Measurements from ENCODE around the gene FHL1. TPM values are rescaled to one million over a fixed set of nuclear protein-coding genes. Genes with fewer than 3 reads are reported as not detected.
"Not testable (repeated sequence)": the region's sequence is repeated elsewhere in the genome, so short reads cannot be mapped to it uniquely, and the experiment has no call there.

Gene FHL1
- total RNA-seq (2014; rRNA removed; shearing (Covaris generic)), result 5.3 and 7.2 TPM in 2 replicates

- no peak for DNase-seq (ENCODE audit: low spot score)
Measured at GRCh38 chrX:136147315-136147901, at the start of gene FHL1. FHL1 (plus strand) TSS chrX:136147533.

- DNase-seq (ENCODE audit: low spot score), result no peak
Measured at GRCh38 chrX:136097871-136098805, 49.2 kb upstream of the FHL1 start.

DNA sequence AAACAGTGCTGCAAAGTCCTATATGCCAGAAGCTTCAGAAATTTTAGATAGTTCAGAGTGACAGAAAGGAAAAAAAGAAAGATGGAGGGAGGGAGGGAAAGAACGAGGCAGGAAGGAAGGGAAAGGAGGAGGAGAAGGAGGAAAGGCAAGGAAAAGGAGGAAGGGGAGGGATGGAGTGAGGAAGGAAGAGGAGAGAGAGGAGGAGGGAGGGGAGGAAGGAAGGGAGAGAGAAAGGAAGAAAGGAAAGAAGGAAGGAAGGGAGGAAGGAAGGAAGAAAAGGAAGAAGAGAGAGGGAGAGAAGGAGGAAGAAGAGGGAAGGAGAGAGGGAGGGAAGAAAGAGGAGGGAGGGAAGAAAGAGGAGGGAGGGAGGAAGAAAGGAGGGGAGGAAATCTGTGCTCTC lies 42.4 kb upstream of the FHL1 start:
- no peak for DNase-seq (ENCODE audit: low spot score)

- DNase-seq (ENCODE audit: low spot score), result no peak
Measured at GRCh38 chrX:136106920-136107528, 40.3 kb upstream of the FHL1 start.

GRCh38 chrX:136108905-136109304 lies 38.4 kb upstream of the FHL1 start:
- not testable (repeated sequence) for DNase-seq (ENCODE audit: low spot score)

DNA sequence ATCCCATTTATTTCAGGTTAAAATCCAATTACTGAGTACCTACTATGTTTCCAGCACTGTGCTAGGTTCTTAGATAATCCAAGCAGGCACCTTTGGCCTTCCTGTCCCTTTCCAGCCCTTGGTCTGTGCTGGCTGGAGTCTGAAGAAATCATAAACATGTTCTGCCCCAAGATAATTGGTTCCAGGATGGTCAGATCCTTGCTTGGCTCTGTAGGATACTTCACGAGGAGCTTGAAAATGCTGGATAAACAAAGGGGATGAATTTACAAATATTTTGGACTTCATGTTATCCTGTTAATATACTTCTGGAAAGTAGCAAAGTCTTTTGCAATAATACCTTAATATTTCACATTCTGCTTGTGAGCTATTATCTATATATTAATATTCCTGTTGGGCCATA lies 35.0 kb upstream of the FHL1 start:
- no peak for DNase-seq (ENCODE audit: low spot score)

DNA sequence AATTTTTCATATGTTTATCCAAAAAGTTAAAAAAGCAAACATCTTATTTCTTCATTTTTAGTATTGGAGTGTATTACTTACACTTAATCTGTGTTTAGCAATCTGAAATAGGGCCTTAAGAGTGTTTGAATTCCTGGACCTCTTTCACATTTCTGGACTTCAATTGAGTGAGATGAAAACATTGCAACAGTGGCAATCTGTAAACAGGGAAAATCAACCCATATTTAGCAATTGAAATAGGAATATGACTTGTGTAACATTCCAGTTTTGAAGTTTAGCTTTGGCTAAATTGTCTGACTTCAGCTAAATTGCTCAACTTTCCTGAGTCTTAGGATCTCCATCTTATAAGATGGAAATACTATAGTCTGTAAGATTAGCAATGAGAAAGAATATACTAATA lies 34.6 kb upstream of the FHL1 start:
- no peak for DNase-seq (ENCODE audit: low spot score)

- DNase-seq (ENCODE audit: low spot score), result no peak
Measured at GRCh38 chrX:136115126-136115903, 32.0 kb upstream of the FHL1 start.

DNA sequence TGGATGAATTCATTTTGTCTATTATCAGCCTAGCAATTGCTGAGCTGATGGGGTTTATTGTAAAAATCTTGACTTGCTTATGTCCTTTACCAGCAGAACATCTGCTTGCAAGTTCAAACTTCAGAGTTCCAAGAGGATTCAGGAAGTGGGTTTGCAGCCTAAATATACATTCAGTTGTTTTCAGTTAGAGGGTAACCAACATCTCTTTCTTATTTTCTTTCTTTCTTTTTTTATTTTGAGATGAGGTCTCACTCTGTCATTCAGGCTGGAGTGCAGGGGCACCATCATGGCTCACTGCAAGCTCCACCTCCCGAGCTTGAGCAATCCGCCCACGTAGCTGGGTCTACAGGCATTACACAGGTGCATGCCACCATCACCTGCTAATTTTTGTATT lies 31.4 kb upstream of the FHL1 start:
- DNase-seq (ENCODE audit: low spot score), result no peak

- no peak for DNase-seq (ENCODE audit: low spot score)
Measured at GRCh38 chrX:136121788-136122187, 25.5 kb upstream of the FHL1 start.

GRCh38 chrX:136122207-136122606 lies 25.1 kb upstream of the FHL1 start:
- DNase-seq (ENCODE audit: low spot score), result no peak

GRCh38 chrX:136125106-136125505 lies 22.2 kb upstream of the FHL1 start:
- no peak for DNase-seq (ENCODE audit: low spot score)

- no peak for DNase-seq (ENCODE audit: low spot score)
Measured at GRCh38 chrX:136126371-136126770, 21.0 kb upstream of the FHL1 start.

- DNase-seq (ENCODE audit: low spot score), result no peak
Measured at GRCh38 chrX:136126872-136127406, 20.4 kb upstream of the FHL1 start.

DNA sequence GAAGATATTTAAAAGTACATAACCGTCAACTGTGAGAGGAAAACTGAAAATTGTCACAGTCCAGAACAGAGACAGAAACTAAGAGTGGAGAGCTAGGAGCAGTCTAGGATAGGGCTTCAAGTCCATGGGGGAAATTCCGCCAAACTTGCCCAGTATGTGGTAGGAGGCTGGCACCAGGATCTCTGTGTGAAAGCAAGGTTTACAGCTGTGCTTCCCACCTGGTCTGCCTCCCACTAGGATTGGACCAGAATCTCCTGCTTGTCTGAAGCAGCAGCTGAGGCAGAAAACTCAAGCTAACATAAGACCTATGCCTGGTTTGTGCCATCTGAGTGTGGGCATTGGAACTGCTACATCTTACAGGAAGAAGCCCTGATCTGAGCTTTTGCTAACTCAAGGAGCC lies 18.6 kb upstream of the FHL1 start:
- no peak for DNase-seq (ENCODE audit: low spot score)

DNA sequence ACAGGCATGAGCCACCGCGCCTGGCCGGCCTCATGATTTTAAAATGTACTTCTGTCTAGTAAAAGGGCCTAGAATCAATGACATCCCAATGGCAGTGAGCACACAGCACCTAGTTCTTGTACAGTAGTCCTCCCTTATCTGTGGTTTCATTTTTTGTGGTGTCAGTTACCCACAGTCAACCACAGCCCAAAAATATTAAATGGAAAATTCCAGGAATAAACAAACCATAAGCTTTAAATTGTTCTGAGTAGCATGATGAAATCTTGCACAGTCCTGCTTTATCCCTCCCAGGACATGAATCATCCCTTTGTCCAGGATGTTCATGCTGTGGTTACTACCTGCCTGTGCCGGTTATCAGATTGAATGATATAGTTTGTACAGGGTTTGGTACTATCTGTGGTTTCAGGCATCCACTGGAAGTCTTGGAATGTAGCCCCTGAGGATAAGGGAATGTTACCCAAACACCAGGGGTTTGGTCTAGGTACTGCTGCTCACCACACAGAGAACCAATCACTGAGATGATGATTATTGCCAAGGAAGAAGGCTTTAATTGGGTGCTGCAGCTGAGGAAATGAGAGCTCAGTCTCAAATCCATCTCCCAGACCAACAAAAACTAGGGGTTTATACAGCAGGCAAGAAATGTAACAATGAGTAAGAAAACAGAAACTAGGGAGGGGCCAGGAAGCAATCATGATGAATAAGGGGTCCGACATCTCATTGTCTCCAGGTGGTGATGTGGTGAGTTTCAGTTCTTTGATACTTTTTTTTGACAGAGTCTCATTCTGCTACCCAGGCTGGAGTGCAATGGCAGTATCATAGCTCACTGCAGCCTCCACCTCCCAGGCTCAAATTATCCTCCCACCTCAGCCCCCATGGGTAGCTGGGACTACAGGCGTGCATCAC lies 16.2 kb upstream of the FHL1 start:
- DNase-seq (ENCODE audit: low spot score), result peak; percentile 76

- DNase-seq (ENCODE audit: low spot score), result no peak
Measured at GRCh38 chrX:136138939-136139338, 8.4 kb upstream of the FHL1 start.

- DNase-seq (ENCODE audit: low spot score), result no peak
Measured at GRCh38 chrX:136141569-136141968, 5.8 kb upstream of the FHL1 start.

GRCh38 chrX:136142592-136142991 lies 4.7 kb upstream of the FHL1 start:
- no peak for DNase-seq (ENCODE audit: low spot score)

- no peak for DNase-seq (ENCODE audit: low spot score)
Measured at GRCh38 chrX:136143711-136144110, 3.6 kb upstream of the FHL1 start.

Measured in A172 (cell line).